IMR-90 (cell line): Measurements from ENCODE around the gene BFSP1. TPM values are rescaled to one million over a fixed set of nuclear protein-coding genes. Genes with fewer than 3 reads are reported as not detected.

Source experiments
- ATAC-seq: fragments of 200-7000 bp; cut with Tn5 transposase; 2 replicates; pipeline ENCODE4 v1.9.1; 2020; ENCODE audit warnings: low read depth, mild to moderate bottlenecking, moderate library complexity
- BruUV-seq: library from RNA; stranded (reverse); fragments of 400-500 nt; replicated peaks from 2 replicates; lab custom pipeline; 2021; lab: Mats Ljungman, UMichigan
- CTCF ChIA-PET: fragments of 300-600 bp; formaldehyde crosslinking; extraction: SDS; loops from one replicate; lab custom pipeline; 2021; ENCODE audit warnings: antibody characterized with exemption; lab: Yijun Ruan, JAX
- POLR2A ChIA-PET: fragments of 300-600 bp; sonication (Branson Sonifier 250); formaldehyde crosslinking; loops from one replicate; lab custom pipeline; 2022; ENCODE audit warnings: antibody characterized with exemption; ENCODE audit not compliant: unreplicated experiment; lab: Charles Lee
- DNase-seq: peaks from one replicate; pipeline ENCODE4 v3.0.0; 2013
- H2AFZ ChIP-seq: replicated peaks from 2 replicates; pipeline ENCODE3; 2013; ENCODE audit warnings: low read length, mild to moderate bottlenecking; ENCODE audit not compliant: poor library complexity
- H2AK5ac ChIP-seq: 2 replicates; pipeline ENCODE4 v1.6.1; 2013; ENCODE audit warnings: low read depth, low read length, inconsistent platforms
- H2AK9ac ChIP-seq: replicated peaks from 2 replicates; pipeline ENCODE3; 2013; ENCODE audit warnings: mild to moderate bottlenecking, low read depth, low read length, moderate library complexity; ENCODE audit not compliant: poor library complexity
- H2BK120ac ChIP-seq: 2 replicates; pipeline ENCODE4 v1.6.1; 2013; ENCODE audit warnings: low read depth, low read length, inconsistent platforms
- H2BK15ac ChIP-seq: 3 replicates; pipeline ENCODE4 v1.6.1; 2013; ENCODE audit warnings: low read depth, low read length, inconsistent platforms
- H2BK20ac ChIP-seq: 2 replicates; pipeline ENCODE4 v1.6.1; 2013; ENCODE audit warnings: low read depth, mild to moderate bottlenecking, inconsistent platforms, low read length, moderate library complexity
- H2BK5ac ChIP-seq: 2 replicates; pipeline ENCODE4 v1.6.1; 2013; ENCODE audit warnings: mild to moderate bottlenecking, low read depth, low read length, inconsistent platforms; ENCODE audit not compliant: poor library complexity, severe bottlenecking
- H3K14ac ChIP-seq: replicated peaks from 2 replicates; pipeline ENCODE4 v1.6.1; 2013; ENCODE audit warnings: low read depth, low read length, inconsistent platforms
- H3K18ac ChIP-seq: 2 replicates; pipeline ENCODE4 v1.6.1; 2013; ENCODE audit warnings: low read depth, low read length, control low read depth
- H3K23ac ChIP-seq: 2 replicates; pipeline ENCODE4 v1.6.1; 2013; ENCODE audit warnings: low read depth, low read length, inconsistent platforms
- H3K27ac ChIP-seq: 2 replicates; pipeline ENCODE4 v1.5.1; 2013; ENCODE audit warnings: mild to moderate bottlenecking, control low read depth, low read length; ENCODE audit not compliant: insufficient read depth
- H3K27me3 ChIP-seq: 2 replicates; pipeline ENCODE4 v1.6.1; 2013; ENCODE audit warnings: low read length; ENCODE audit not compliant: control insufficient read depth, insufficient read depth
- H3K36me3 ChIP-seq: 2 replicates; pipeline ENCODE4 v1.6.1; 2013; ENCODE audit warnings: low read length, mixed read lengths; ENCODE audit not compliant: control insufficient read depth, insufficient read depth
- H3K4ac ChIP-seq: 2 replicates; pipeline ENCODE4 v1.6.1; 2013; ENCODE audit warnings: low read depth, low read length, inconsistent platforms
- H3K4me1 ChIP-seq: 2 replicates; pipeline ENCODE4 v1.6.1; 2013; ENCODE audit warnings: low read length, mixed read lengths; ENCODE audit not compliant: control insufficient read depth, insufficient read depth
- H3K4me2 ChIP-seq: 2 replicates; pipeline ENCODE4 v1.6.1; 2013; ENCODE audit warnings: low read depth, mild to moderate bottlenecking, control low read depth, low read length, moderate library complexity
- H3K4me3 ChIP-seq: 2 replicates; pipeline ENCODE4 v1.5.1; 2013; ENCODE audit warnings: low read depth, mild to moderate bottlenecking, control low read depth, low read length, moderate library complexity; ENCODE audit not compliant: insufficient read depth
- H3K56ac ChIP-seq: 2 replicates; pipeline ENCODE4 v1.6.1; 2013; ENCODE audit warnings: low read length, inconsistent platforms; ENCODE audit not compliant: insufficient read depth; ENCODE audit errors: extremely low read depth
- H3K79me1 ChIP-seq, 2 experiments: 2 replicates each; pipeline ENCODE4 v1.6.1; 2013; ENCODE audit warnings: low read length in 2 of 2, inconsistent platforms in 1 of 2, low read depth in 1 of 2
- H3K9ac ChIP-seq: 2 replicates; pipeline ENCODE4 v1.6.1; 2013; ENCODE audit warnings: low read depth, low read length, control low read depth
- H3K9me1 ChIP-seq: 2 replicates; pipeline ENCODE4 v1.6.1; 2013; ENCODE audit warnings: low read length, inconsistent platforms; ENCODE audit not compliant: insufficient read depth
- H3K9me3 ChIP-seq: 2 replicates; pipeline ENCODE4 v1.6.1; 2013; ENCODE audit warnings: low read length; ENCODE audit not compliant: control insufficient read depth, insufficient read depth
- H4K20me1 ChIP-seq: 2 replicates; pipeline ENCODE4 v1.6.1; 2013; ENCODE audit warnings: low read length, inconsistent platforms; ENCODE audit not compliant: insufficient read depth
- H4K5ac ChIP-seq: 2 replicates; pipeline ENCODE4 v1.6.1; 2013; ENCODE audit warnings: mild to moderate bottlenecking, low read depth, low read length, control low read depth
- H4K8ac ChIP-seq, 2 experiments: 2 replicates each; pipeline ENCODE4 v1.6.1; 2013; ENCODE audit warnings: low read depth in 2 of 2, low read length in 2 of 2, control low read depth in 1 of 2, inconsistent platforms in 1 of 2
- H4K91ac ChIP-seq: 2 replicates; pipeline ENCODE4 v1.6.1; 2013; ENCODE audit warnings: low read depth, low read length, inconsistent platforms; ENCODE audit not compliant: insufficient read depth
- CHD1 ChIP-seq: IDR thresholded peaks from 2 replicates; pipeline ENCODE4 v1.6.1; 2012; ENCODE audit warnings: low read depth, low read length, improper control_type of control experiment
- MAFK ChIP-seq: IDR thresholded peaks from 2 replicates; pipeline ENCODE4 v1.6.1; 2012; ENCODE audit warnings: low read depth, low read length, improper control_type of control experiment
- MAZ ChIP-seq: IDR thresholded peaks from 2 replicates; pipeline ENCODE4 v1.6.1; 2012; ENCODE audit warnings: low read depth, mild to moderate bottlenecking, low read length, improper control_type of control experiment, moderate library complexity, borderline replicate concordance
- MXI1 ChIP-seq: IDR thresholded peaks from 2 replicates; pipeline ENCODE4 v1.6.1; 2012; ENCODE audit warnings: low read depth, mild to moderate bottlenecking, low read length, moderate library complexity, borderline replicate concordance
- NFE2L2 ChIP-seq: fragments of 150-350 bp; IDR thresholded peaks from 2 replicates; pipeline ENCODE4 v1.6.1; 2016; ENCODE audit warnings: low read depth, mild to moderate bottlenecking, low read length
- POLR2A ChIP-seq: IDR thresholded peaks from 2 replicates; pipeline ENCODE4 v1.6.1; 2012; ENCODE audit warnings: mild to moderate bottlenecking, low read depth, low read length
- RAD21 ChIP-seq: IDR thresholded peaks from 2 replicates; pipeline ENCODE4 v1.6.1; 2012; ENCODE audit warnings: low read length, improper control_type of control experiment
- RCOR1 ChIP-seq: IDR thresholded peaks from 2 replicates; pipeline ENCODE4 v1.6.1; 2012; ENCODE audit warnings: mild to moderate bottlenecking, low read length, improper control_type of control experiment; ENCODE audit not compliant: insufficient replicate concordance
- SMC3 ChIP-seq: fragments of 150-350 bp; IDR thresholded peaks from 2 replicates; pipeline ENCODE4 v1.6.1; 2016; ENCODE audit warnings: low read depth, mild to moderate bottlenecking, antibody characterized with exemption, low read length, moderate library complexity
- USF2 ChIP-seq: fragments of 150-350 bp; IDR thresholded peaks from 2 replicates; pipeline ENCODE4 v1.6.1; 2017; ENCODE audit warnings: mild to moderate bottlenecking, antibody characterized with exemption, low read length, low read depth
- WGBS, 2 experiments: methylation state at CpG; one replicate each; pipeline versions ENCODE4 v1.1.5 to v1.1.7; 2013; ENCODE audit warnings: missing lambda C conversion rate in 2 of 2; ENCODE audit not compliant: insufficient read length in 1 of 2; ENCODE audit errors: extremely low coverage in 2 of 2; 5-methylcytosine and 5-hydroxymethylcytosine counted together
- dilution Hi-C: fragments of 300-500 bp; cut with HindIII; formaldehyde crosslinking; loops from one replicate; pipeline ENCODE4 v1.14.3; 2018; ENCODE audit warnings: low sequenced_read_pairs; ENCODE audit not compliant: unreplicated experiment
- in situ Hi-C: fragments of 300-500 bp; cut with MboI; formaldehyde crosslinking; loops from 3 replicates; pipeline ENCODE4 v1.14.3; 2019; ENCODE audit warnings: low sequenced_read_pairs, inconsistent platforms, mixed read lengths
- intact Hi-C: fragments of 100-400 bp; cut with micrococcal nuclease; formaldehyde crosslinking; loops from 2 replicates; pipeline ENCODE4 v1.10.0; 2022
- polyA plus RNA-seq, 3 experiments: library from polyadenylated mRNA; depleted of rRNA; stranded (reverse); fragments of >200 nt; gene quantifications; 2 replicates each; pipeline ENCODE4 v1.2.3, GENCODE V29; 2012; ENCODE audit warnings: low replicate concordance in 1 of 3
- total RNA-seq: library from RNA; depleted of rRNA; stranded (reverse); fragments of >200 nt; gene quantifications from 2 replicates; pipeline ENCODE4 v1.2.3, GENCODE V29; 2012
- TF ChIP-seq, protein P1 (sequence below): fragments of 150-350 bp; IDR thresholded peaks from 2 replicates; pipeline ENCODE4 v1.6.1; 2016; ENCODE audit warnings: low read depth, mild to moderate bottlenecking, low read length, moderate library complexity, borderline replicate concordance

The BFSP1 gene
- total and polyA plus RNA-seq, 2 of the 4 experiments (the other 2 are of a cell fraction) = 1.1 to 2.0 TPM

- CTCF ChIA-PET = no interaction called here
- H3K4ac ChIP-seq = no peak overlapping the region
Measured at GRCh38 chr20:17524560-17524959, 6.6 kb downstream of the BFSP1 start.

More at GRCh38 chr20:17524560-17524959, 6.6 kb downstream of the BFSP1 start:
- Histone ChIP-seq H3K9ac (no peak overlapping the region), H3K9me3 (no peaks in the 10 kb centered on the region), H2AK5ac (no peak overlapping the region), H4K91ac (no peak overlapping the region), H4K8ac (no peak overlapping the region), H3K27me3 (peaks cover 5% of the 10 kb centered on the region; the same call in 1 of the 2 replicates), H3K9me1 (no peaks in the 10 kb centered on the region), H3K18ac (no peak overlapping the region), H2BK120ac (no peak overlapping the region), H3K4me1 (no peaks in the 10 kb centered on the region), H3K14ac (no peak overlapping the region), H2AK9ac (no peak overlapping the region), H2BK5ac (no peak overlapping the region), H3K27ac (no peak overlapping the region), H2BK20ac (no peak overlapping the region), H3K4me3 (no peak overlapping the region), H3K36me3 (no peaks in the 10 kb centered on the region), H2AFZ (no peak overlapping the region), H2BK15ac (no peak overlapping the region), H3K23ac (no peak overlapping the region), H3K4me2 (no peak overlapping the region), H3K56ac (no peak overlapping the region), H4K5ac (no peak overlapping the region), H3K79me1 (no peaks in the 10 kb centered on the region), H4K20me1 (no peaks in the 10 kb centered on the region)
- 67% methylated on average over 1 of the region's 8 CpGs; no CpG with 5 or more reads in 1 of the 2 experiments for WGBS, 2 experiments
- intact Hi-C loops (no loop called here), in situ Hi-C loops (no loop called here), dilution Hi-C loops (no loop called here)
- POLR2A ChIA-PET = no interaction called here
- no peak for ATAC-seq
- no peak for DNase-seq
- TF ChIP-seq RAD21 (no peak), RCOR1 (no peak), POLR2A (no peak), MAZ (no peak), MXI1 (no peak), USF2 (no peak), NFE2L2 (no peak), MAFK (no peak), SMC3 (no peak), CHD1 (no peak)
- TF ChIP-seq, protein P1, sequence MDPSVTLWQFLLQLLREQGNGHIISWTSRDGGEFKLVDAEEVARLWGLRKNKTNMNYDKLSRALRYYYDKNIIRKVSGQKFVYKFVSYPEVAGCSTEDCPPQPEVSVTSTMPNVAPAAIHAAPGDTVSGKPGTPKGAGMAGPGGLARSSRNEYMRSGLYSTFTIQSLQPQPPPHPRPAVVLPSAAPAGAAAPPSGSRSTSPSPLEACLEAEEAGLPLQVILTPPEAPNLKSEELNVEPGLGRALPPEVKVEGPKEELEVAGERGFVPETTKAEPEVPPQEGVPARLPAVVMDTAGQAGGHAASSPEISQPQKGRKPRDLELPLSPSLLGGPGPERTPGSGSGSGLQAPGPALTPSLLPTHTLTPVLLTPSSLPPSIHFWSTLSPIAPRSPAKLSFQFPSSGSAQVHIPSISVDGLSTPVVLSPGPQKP = no peak
- BruUV-seq = no TSS peak
